Duodenal mucosa (tissue), 2 donors: ENCODE measurements around the gene CLMP.

Source experiments
- H3K27ac ChIP-seq: one replicate; pipeline ENCODE4 v1.7.0; 2013; ENCODE audit warnings: low read depth, low read length
- H3K27me3 ChIP-seq, 2 donors: one replicate each; pipeline ENCODE4 v1.7.0; 2013; ENCODE audit warnings: low read length in 2 of 2, control low read depth in 1 of 2; ENCODE audit not compliant: insufficient read depth in 2 of 2, control insufficient read depth in 1 of 2
- H3K36me3 ChIP-seq, 2 donors: one replicate each; pipeline ENCODE4 v1.7.0; 2013; ENCODE audit warnings: low read length in 2 of 2, control low read depth in 1 of 2; ENCODE audit not compliant: insufficient read depth in 2 of 2, control insufficient read depth in 1 of 2
- H3K4me1 ChIP-seq, 2 donors: one replicate each; pipeline ENCODE4 v1.7.0; 2013; ENCODE audit warnings: low read length in 2 of 2, control low read depth in 1 of 2; ENCODE audit not compliant: insufficient read depth in 2 of 2, control insufficient read depth in 1 of 2
- H3K4me3 ChIP-seq, 2 donors: one replicate each; pipeline ENCODE4 v1.7.0; 2013; ENCODE audit warnings: low read length in 2 of 2, low read depth in 1 of 2
- H3K9ac ChIP-seq, 2 donors: one replicate each; pipeline ENCODE4 v1.7.0; 2013; ENCODE audit warnings: low read length in 2 of 2, low read depth in 1 of 2
- H3K9me3 ChIP-seq, 2 donors: one replicate each; pipeline ENCODE4 v1.7.0; 2013; ENCODE audit warnings: low read length in 2 of 2, control low read depth in 1 of 2; ENCODE audit not compliant: control insufficient read depth in 1 of 2

Gene CLMP

GRCh38 chr11:123034597-123034996 is 160.5 kb downstream of the CLMP start:
- Histone ChIP-seq H3K36me3 (no peaks in the 10 kb centered on the region), H3K9ac (no peak overlapping the region), H3K4me3 (no peak overlapping the region), H3K4me1 (no peaks in the 10 kb centered on the region), H3K27ac (no peak overlapping the region), H3K9me3 (no peaks in the 10 kb centered on the region), H3K27me3 (no peaks in the 10 kb centered on the region)

- Histone ChIP-seq H3K4me1 (no peaks in the 10 kb centered on the region), H3K9me3 (no peaks in the 10 kb centered on the region), H3K27me3 (no peaks in the 10 kb centered on the region), H3K4me3 (no peak overlapping the region), H3K9ac (no peak overlapping the region), H3K36me3 (no peaks in the 10 kb centered on the region), H3K27ac (no peak overlapping the region)
Observed at GRCh38 chr11:123033895-123034294, 161.2 kb downstream of the CLMP start.

GRCh38 chr11:123030517-123030916 is 164.5 kb downstream of the CLMP start:
- no peaks in the 10 kb centered on the region for H3K4me1 ChIP-seq
- no peak overlapping the region for H3K27ac ChIP-seq
- H3K9ac ChIP-seq = no peak overlapping the region
- no peak overlapping the region for H3K4me3 ChIP-seq
- H3K36me3 ChIP-seq = no peaks in the 10 kb centered on the region
- no peaks in the 10 kb centered on the region for H3K9me3 ChIP-seq
- peaks cover 0 to 4% of the 10 kb centered on the region in 2 donors for H3K27me3 ChIP-seq

GRCh38 chr11:123020968-123021367 is 174.1 kb downstream of the CLMP start:
- Histone ChIP-seq H3K4me3 (no peak overlapping the region), H3K9ac (no peak overlapping the region), H3K36me3 (no peaks in the 10 kb centered on the region), H3K9me3 (no peaks in the 10 kb centered on the region), H3K27me3 (peaks cover 0 to 8% of the 10 kb centered on the region in 2 donors), H3K27ac (no peak overlapping the region), H3K4me1 (peaks cover 0 to 4% of the 10 kb centered on the region in 2 donors)
